ENCODE results near the gene MED25. TPM values are rescaled to one million over a fixed set of nuclear protein-coding genes. Genes with fewer than 3 reads are reported as not detected.

Gene MED25
- total and polyA plus RNA-seq, 2 of the 4 experiments (the other 2 are of a cell fraction), result 4.7 to 38.5 TPM

GRCh38 chr19:49801966-49802661 is 16.0 kb upstream of the MED25 start:
- BruUV-seq (replicated peaks), result no TSS peak
- Histone ChIP-seq H3K4me1 (ENCODE audit: control insufficient read depth, insufficient read depth, low read length) (no peaks in the 10 kb centered on the region; the same call in 1 of the 2 replicates), H3K4me3 (ENCODE audit: insufficient read depth, low read depth, low read length) (peak overlapping the region; percentile 48), H4K20me1 (ENCODE audit: insufficient read depth, low read length) (peaks cover 7% of the 10 kb centered on the region), H4K5ac (ENCODE audit: low read depth, low read length) (peak overlapping the region; percentile 80), H2BK5ac (ENCODE audit: low read depth, low read length, poor library complexity, severe bottlenecking) (peak overlapping the region; percentile 69), H3K79me1 (ENCODE audit: low read depth in 1 of 2, low read length in 2 of 2) (peaks cover 0 to 20% of the 10 kb centered on the region in 2 experiments; a peak in 1 of 4 replicates), H2AFZ (replicated peaks; ENCODE audit: low read length, poor library complexity) (peak overlapping the region; percentile 98), H3K18ac (ENCODE audit: low read depth, low read length) (peak overlapping the region; percentile 60; the same call in 1 of the 2 replicates), H3K4ac (ENCODE audit: low read depth, low read length) (peak overlapping the region; percentile 82), H4K8ac (ENCODE audit: low read depth in 2 of 2, low read length in 2 of 2) (peak overlapping the region in 1 of 2 experiments; percentile 97; a peak in 3 of 4 replicates), H2BK120ac (ENCODE audit: low read depth, low read length) (no peak overlapping the region), H3K56ac (ENCODE audit: extremely low read depth, insufficient read depth, low read length) (peak overlapping the region; percentile 40; the same call in 1 of the 2 replicates), H3K9me3 (ENCODE audit: control insufficient read depth, insufficient read depth, low read length) (no peaks in the 10 kb centered on the region), H3K9ac (ENCODE audit: low read depth, low read length) (peak overlapping the region; percentile 64), H2AK9ac (replicated peaks; ENCODE audit: low read depth, low read length, poor library complexity) (peak overlapping the region; percentile 98), H3K36me3 (ENCODE audit: control insufficient read depth, insufficient read depth, low read length) (peaks cover 60% of the 10 kb centered on the region), H2AK5ac (ENCODE audit: low read depth, low read length) (peak overlapping the region; percentile 61; the same call in 1 of the 2 replicates), H4K91ac (ENCODE audit: insufficient read depth, low read depth, low read length) (peak overlapping the region; percentile 89; the same call in 1 of the 2 replicates), H2BK20ac (ENCODE audit: low read depth, low read length) (no peak overlapping the region), H3K23ac (ENCODE audit: low read depth, low read length) (no peak overlapping the region), H3K27ac (ENCODE audit: insufficient read depth, low read length) (peak overlapping the region; percentile 74), H3K9me1 (ENCODE audit: insufficient read depth, low read length) (no peaks in the 10 kb centered on the region), H3K27me3 (ENCODE audit: control insufficient read depth, insufficient read depth, low read length) (no peaks in the 10 kb centered on the region), H3K14ac (replicated peaks; ENCODE audit: low read depth, low read length) (peak overlapping the region; percentile 93), H3K4me2 (ENCODE audit: low read depth, low read length) (peak overlapping the region; percentile 83), H2BK15ac (ENCODE audit: low read depth, low read length) (no peak overlapping the region)
- WGBS, 2 experiments (ENCODE audit: extremely low coverage in 2 of 2, insufficient read length in 1 of 2), result 6% methylated on average over 18 of the region's 38 CpGs; no CpG with 5 or more reads in 1 of the 2 experiments
- ChIA-PET POLR2A (ENCODE audit: unreplicated experiment) (interaction anchor here (0.6 kb wide), 1 partner anchor 111 kb away, joined by 4 read pairs; the partner anchor contains the start of gene CPT1C), CTCF (no interaction called here)
- DNase-seq, result peak; percentile 86
- dilution Hi-C loops (cut with HindIII; ENCODE audit: low sequenced_read_pairs, unreplicated experiment) (no loop called here), in situ Hi-C loops (cut with MboI; ENCODE audit: low sequenced_read_pairs) (no loop called here), intact Hi-C loops (cut with micrococcal nuclease) (loop anchor here (5.0 kb wide), 1 partner anchor 110 kb away; the partner anchor contains the start of gene CPT1C)
- peak; percentile 99 for ATAC-seq (ENCODE audit: low read depth)
- TF ChIP-seq ELK1 (IDR thresholded peaks at IDR 0.05; ENCODE audit: borderline replicate concordance, low read depth, low read length), result no peak
- TF ChIP-seq USF2 (IDR thresholded peaks at IDR 0.05; ENCODE audit: low read depth, low read length), result no peak
- peak; percentile 38 for TF ChIP-seq CTCF (conservative IDR thresholded peaks at IDR 0.05; ENCODE audit: low read depth, low read length)
- TF ChIP-seq MXI1 (IDR thresholded peaks at IDR 0.05; ENCODE audit: borderline replicate concordance, low read depth, low read length), result 0 out of 2 replicates have a peak, but pooled peaks have one; percentile 14
- TF ChIP-seq RFX5 (IDR thresholded peaks at IDR 0.05; ENCODE audit: low read depth, low read length), result no peak
- no peak for TF ChIP-seq MAZ (IDR thresholded peaks at IDR 0.05; ENCODE audit: borderline replicate concordance, low read depth, low read length)
- TF ChIP-seq CEBPB (IDR thresholded peaks at IDR 0.05; ENCODE audit: low read depth, low read length), result no peak
- TF ChIP-seq CHD1 (IDR thresholded peaks at IDR 0.05; ENCODE audit: low read depth, low read length), result no peak
- peak; percentile 19; the same call in 1 of the 2 replicates for TF ChIP-seq FOS (IDR thresholded peaks at IDR 0.05; ENCODE audit: low read depth, low read length)
- TF ChIP-seq BHLHE40 (IDR thresholded peaks at IDR 0.05; ENCODE audit: low read depth, low read length), result no peak
- no peak for TF ChIP-seq POLR2A (IDR thresholded peaks at IDR 0.05; ENCODE audit: low read depth, low read length)
- no peak for TF ChIP-seq RCOR1 (IDR thresholded peaks at IDR 0.05; ENCODE audit: insufficient replicate concordance, low read length)
- TF ChIP-seq RAD21 (IDR thresholded peaks at IDR 0.05; ENCODE audit: low read length), result peak; percentile 25; the same call in 1 of the 2 replicates
- no peak for TF ChIP-seq MAFK (IDR thresholded peaks at IDR 0.05; ENCODE audit: low read depth, low read length)

All from IMR-90 (cell line).